Measurements from ENCODE around the gene PATJ. TPM values are rescaled to one million over a fixed set of nuclear protein-coding genes. Genes with fewer than 3 reads are reported as not detected.
"Not testable (repeated sequence)": the region's sequence is repeated elsewhere in the genome, so short reads cannot be mapped to it uniquely, and the experiment has no call there.

The PATJ gene
- total and polyA plus RNA-seq, 2 experiments from 2014 or later, result 10.8 to 18.7 TPM

DNA sequence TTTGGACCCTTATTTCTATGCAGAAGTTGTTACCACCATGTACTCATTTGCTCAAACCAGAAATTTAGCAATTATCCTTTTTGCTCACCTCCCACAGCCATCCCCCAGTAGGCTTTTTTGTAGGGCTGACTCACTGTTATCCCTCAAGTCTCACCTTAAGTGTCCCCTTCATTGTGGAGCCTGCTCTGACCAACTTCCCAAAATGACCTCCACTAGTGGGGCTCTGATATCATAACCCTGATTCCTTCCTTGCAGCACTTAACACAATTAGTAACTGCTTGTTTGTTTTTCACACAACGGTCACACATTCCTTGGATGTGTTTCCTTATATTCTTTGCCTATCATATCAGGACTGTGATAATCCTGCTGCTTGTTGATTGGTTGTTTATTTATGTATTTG, 76.7 kb downstream of the PATJ start:
- H3K27me3 ChIP-seq, result no peaks in the 10 kb centered on the region
- H3K4me3 ChIP-seq, result no peak overlapping the region
- peaks cover 34% of the 10 kb centered on the region for H3K4me1 ChIP-seq (ENCODE audit: low read depth)
- H3K9me3 ChIP-seq (ENCODE audit: low read depth), result no peaks in the 10 kb centered on the region
- TF ChIP-seq, protein P1, sequence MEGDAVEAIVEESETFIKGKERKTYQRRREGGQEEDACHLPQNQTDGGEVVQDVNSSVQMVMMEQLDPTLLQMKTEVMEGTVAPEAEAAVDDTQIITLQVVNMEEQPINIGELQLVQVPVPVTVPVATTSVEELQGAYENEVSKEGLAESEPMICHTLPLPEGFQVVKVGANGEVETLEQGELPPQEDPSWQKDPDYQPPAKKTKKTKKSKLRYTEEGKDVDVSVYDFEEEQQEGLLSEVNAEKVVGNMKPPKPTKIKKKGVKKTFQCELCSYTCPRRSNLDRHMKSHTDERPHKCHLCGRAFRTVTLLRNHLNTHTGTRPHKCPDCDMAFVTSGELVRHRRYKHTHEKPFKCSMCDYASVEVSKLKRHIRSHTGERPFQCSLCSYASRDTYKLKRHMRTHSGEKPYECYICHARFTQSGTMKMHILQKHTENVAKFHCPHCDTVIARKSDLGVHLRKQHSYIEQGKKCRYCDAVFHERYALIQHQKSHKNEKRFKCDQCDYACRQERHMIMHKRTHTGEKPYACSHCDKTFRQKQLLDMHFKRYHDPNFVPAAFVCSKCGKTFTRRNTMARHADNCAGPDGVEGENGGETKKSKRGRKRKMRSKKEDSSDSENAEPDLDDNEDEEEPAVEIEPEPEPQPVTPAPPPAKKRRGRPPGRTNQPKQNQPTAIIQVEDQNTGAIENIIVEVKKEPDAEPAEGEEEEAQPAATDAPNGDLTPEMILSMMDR (IDR thresholded peaks at IDR 0.05; ENCODE audit: low read depth, low read length), result no peak
- no peaks in the 10 kb centered on the region for H3K36me3 ChIP-seq
- no peak for DNase-seq (ENCODE audit: low read depth in 1 of 2, low spot score in 1 of 2)
- no peak overlapping the region for H3K27ac ChIP-seq

- Histone ChIP-seq H3K36me3 (peaks cover under 1% of the 10 kb centered on the region), H3K4me3 (no peak overlapping the region), H3K27ac (no peak overlapping the region), H3K27me3 (no peaks in the 10 kb centered on the region), H3K4me1 (ENCODE audit: low read depth) (peaks cover 34% of the 10 kb centered on the region), H3K9me3 (ENCODE audit: low read depth) (no peaks in the 10 kb centered on the region)
- no peak for DNase-seq (ENCODE audit: low read depth in 1 of 2, low spot score in 1 of 2)
- TF ChIP-seq, protein P1 (IDR thresholded peaks at IDR 0.05; ENCODE audit: low read depth, low read length), result no peak
These were observed 77.1 kb downstream of the PATJ start for GRCh38 chr1:61819421-61819820.

DNA sequence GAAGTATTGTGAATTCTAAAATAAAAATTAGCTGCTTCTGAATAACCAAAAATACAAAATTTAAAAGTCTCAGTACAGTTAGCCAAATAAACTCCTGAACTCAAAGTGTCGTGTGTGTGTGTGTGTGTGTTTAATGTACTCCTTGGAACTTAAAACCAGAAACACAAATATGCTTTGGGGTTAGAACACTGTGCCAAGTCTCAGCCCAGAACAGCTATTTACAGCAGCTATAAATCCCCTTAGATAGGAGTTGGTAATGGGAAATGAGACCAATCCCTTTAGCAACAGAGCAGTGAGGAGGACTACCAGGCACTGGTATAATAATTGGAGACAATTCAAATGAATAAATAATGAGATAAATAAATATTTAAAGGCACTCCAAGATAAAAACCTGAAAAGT, 83.1 kb downstream of the PATJ start:
- H3K27me3 ChIP-seq, result no peaks in the 10 kb centered on the region
- TF ChIP-seq, protein P1 (IDR thresholded peaks at IDR 0.05; ENCODE audit: low read depth, low read length), result no peak
- no peaks in the 10 kb centered on the region for H3K9me3 ChIP-seq (ENCODE audit: low read depth)
- peaks cover 8% of the 10 kb centered on the region for H3K36me3 ChIP-seq
- DNase-seq (ENCODE audit: low read depth in 1 of 2, low spot score in 1 of 2), result peak in 1 of 2 donors; percentile 21
- peaks cover 3% of the 10 kb centered on the region for H3K4me1 ChIP-seq (ENCODE audit: low read depth)
- no peak overlapping the region for H3K4me3 ChIP-seq
- H3K27ac ChIP-seq, result no peak overlapping the region

DNA sequence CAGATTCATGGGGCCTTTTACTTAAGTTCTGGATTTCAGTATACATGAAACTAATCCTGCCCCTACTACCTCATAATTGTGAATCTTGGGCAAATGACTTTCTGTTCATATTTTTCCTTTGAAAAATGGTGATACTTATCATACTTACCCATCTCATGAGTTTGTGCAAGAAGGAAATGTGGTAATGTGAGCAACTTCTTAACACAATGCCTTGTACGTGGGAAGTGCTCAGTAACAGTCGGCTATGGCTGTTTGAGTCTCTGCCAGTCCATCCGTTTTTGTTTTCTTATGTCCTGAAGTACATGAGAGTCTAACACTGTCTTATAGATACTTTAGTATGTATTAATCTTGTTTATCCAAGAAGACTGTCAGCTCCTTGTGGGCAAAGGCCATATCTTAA, 86.5 kb downstream of the PATJ start:
- Histone ChIP-seq H3K27ac (no peak overlapping the region), H3K27me3 (no peaks in the 10 kb centered on the region), H3K4me1 (ENCODE audit: low read depth) (peaks cover 3% of the 10 kb centered on the region), H3K36me3 (peaks cover 8% of the 10 kb centered on the region), H3K4me3 (no peak overlapping the region), H3K9me3 (ENCODE audit: low read depth) (no peaks in the 10 kb centered on the region)
- DNase-seq (ENCODE audit: low read depth in 1 of 2, low spot score in 1 of 2), result peak in 1 of 2 donors; percentile 80
- TF ChIP-seq, protein P1 (IDR thresholded peaks at IDR 0.05; ENCODE audit: low read depth, low read length), result no peak

- Histone ChIP-seq H3K27me3 (no peaks in the 10 kb centered on the region), H3K36me3 (no peaks in the 10 kb centered on the region), H3K4me3 (no peak overlapping the region), H3K4me1 (ENCODE audit: low read depth) (peaks cover 11% of the 10 kb centered on the region), H3K9me3 (ENCODE audit: low read depth) (no peaks in the 10 kb centered on the region), H3K27ac (no peak overlapping the region)
- DNase-seq (ENCODE audit: low read depth in 1 of 2, low spot score in 1 of 2), result no peak
- TF ChIP-seq, protein P1 (IDR thresholded peaks at IDR 0.05; ENCODE audit: low read depth, low read length), result no peak
These were observed 94.4 kb downstream of the PATJ start for GRCh38 chr1:61836649-61837048.

GRCh38 chr1:61837607-61838006, 95.3 kb downstream of the PATJ start:
- not testable (repeated sequence) for H3K36me3 ChIP-seq; H3K27me3 ChIP-seq; H3K9me3 ChIP-seq (ENCODE audit: low read depth); H3K27ac ChIP-seq; H3K4me3 ChIP-seq
- DNase-seq (ENCODE audit: low read depth in 1 of 2, low spot score in 1 of 2), result peak in 1 of 2 donors; percentile 20
- peaks cover 20% of the 10 kb centered on the region for H3K4me1 ChIP-seq (ENCODE audit: low read depth)
